OCI-LY3 (cell line): ENCODE data around the gene ITLN1.
"Not testable (repeated sequence)": the region's sequence is repeated elsewhere in the genome, so short reads cannot be mapped to it uniquely, and the experiment has no call there.

Experiments
- H2AFZ ChIP-seq: fragments of 200-600, 300-600 bp; shearing (Covaris generic); 2 replicates; pipeline ENCODE4 v1.6.0; 2014; ENCODE audit warnings: antibody characterized with exemption, low read depth, low read length
- H3K27ac ChIP-seq: fragments of 200-600, 300-600 bp; sonication (generic); 2 replicates; pipeline ENCODE4 v1.5.1; 2014; ENCODE audit warnings: mild to moderate bottlenecking, low read length, moderate library complexity, mixed read lengths
- H3K27me3 ChIP-seq: fragments of 200-600, 300-600 bp; sonication (generic); 2 replicates; pipeline ENCODE4 v1.6.1; 2014; ENCODE audit warnings: low read depth, low read length, mixed read lengths
- H3K36me3 ChIP-seq: fragments of 200-600, 300-600 bp; sonication (generic); replicated peaks from 2 replicates; pipeline ENCODE3; 2014; ENCODE audit warnings: low read depth, low read length, mixed read lengths
- H3K4me1 ChIP-seq: fragments of 300-600, 200-600 bp; sonication (generic); 2 replicates; pipeline ENCODE4 v1.6.1; 2014; ENCODE audit warnings: low read length, mixed read lengths
- H3K4me2 ChIP-seq: fragments of 200-600, 300-600 bp; sonication (generic); 2 replicates; pipeline ENCODE4 v1.6.1; 2014; ENCODE audit warnings: low read length, mixed read lengths
- H3K4me3 ChIP-seq: fragments of 300-600, 200-600 bp; sonication (generic); 2 replicates; pipeline ENCODE4 v1.5.1; 2014; ENCODE audit warnings: antibody characterized with exemption, mild to moderate bottlenecking, low read length, moderate library complexity
- H3K79me2 ChIP-seq: fragments of 300-600, 200-600 bp; shearing (Covaris generic); 2 replicates; pipeline ENCODE4 v1.6.1; 2014; ENCODE audit warnings: mild to moderate bottlenecking, low read length, mixed read lengths
- H3K9ac ChIP-seq: fragments of 300-600, 200-600 bp; shearing (Covaris generic); 2 replicates; pipeline ENCODE4 v1.6.0; 2014; ENCODE audit warnings: mild to moderate bottlenecking, low read length, moderate library complexity
- H3K9me3 ChIP-seq: fragments of 200-600, 300-600 bp; shearing (Covaris generic); 2 replicates; pipeline ENCODE4 v1.6.1; 2014; ENCODE audit warnings: low read length, mixed read lengths; ENCODE audit not compliant: insufficient read depth
- H4K20me1 ChIP-seq: fragments of 200-600, 300-600 bp; sonication (generic); 2 replicates; pipeline ENCODE4 v1.6.1; 2016; ENCODE audit warnings: low read length, mixed read lengths; ENCODE audit not compliant: insufficient read depth
- EZH2phosphoT487 ChIP-seq: fragments of 200-600 bp; shearing (Covaris generic); IDR thresholded peaks from 2 replicates; pipeline ENCODE4 v1.6.1; 2018; ENCODE audit warnings: antibody characterized with exemption, mixed run types, low read depth
- TF ChIP-seq, protein P1 (sequence below): fragments of 200-600, 300-600 bp; sonication (generic); IDR thresholded peaks from 2 replicates; pipeline ENCODE4 v1.5.1; 2014; ENCODE audit warnings: antibody characterized with exemption, low read length, low read depth

Gene ITLN1

DNA sequence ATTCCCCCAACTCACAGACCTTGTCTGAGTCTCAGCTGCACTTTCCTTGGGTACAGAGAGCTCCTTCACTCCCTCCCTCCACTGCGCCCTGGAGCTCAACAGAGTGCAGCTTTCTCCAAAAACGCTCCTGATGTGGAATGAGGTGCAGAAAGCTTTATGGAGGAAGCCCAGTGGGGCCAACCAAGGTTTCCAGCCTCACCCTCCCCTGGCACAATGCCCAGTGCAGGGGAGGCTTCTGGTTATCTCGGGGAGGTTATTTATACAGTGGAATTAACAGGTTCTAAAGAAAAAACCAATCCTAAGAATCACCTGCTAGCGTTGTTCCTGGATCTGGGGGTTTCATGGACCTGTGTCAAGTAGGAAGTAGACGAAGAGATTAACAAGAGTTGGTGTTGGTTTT, at the start of gene ITLN1:
Gene ITLN1, minus strand, starts transcription at position 139 of the 400 bp plus-strand sequence. CDS start 303 bp downstream, outside the sequence.
- H3K9me3 ChIP-seq: no peaks in the 10 kb centered on the region
- H2AFZ ChIP-seq: peak within 1 kb of the TSS; percentile 3; the same call in 1 of the 2 replicates
- no peaks in the 10 kb centered on the region for H3K79me2 ChIP-seq
- H3K9ac ChIP-seq: no peak within 1 kb of the TSS
- H4K20me1 ChIP-seq: no peaks in the 10 kb centered on the region
- no peak within 1 kb of the TSS for H3K4me2 ChIP-seq
- H3K36me3 ChIP-seq: no peaks in the 10 kb centered on the region
- no peaks in the 10 kb centered on the region for H3K27me3 ChIP-seq
- no peak for TF ChIP-seq EZH2phosphoT487
- TF ChIP-seq, protein P1, sequence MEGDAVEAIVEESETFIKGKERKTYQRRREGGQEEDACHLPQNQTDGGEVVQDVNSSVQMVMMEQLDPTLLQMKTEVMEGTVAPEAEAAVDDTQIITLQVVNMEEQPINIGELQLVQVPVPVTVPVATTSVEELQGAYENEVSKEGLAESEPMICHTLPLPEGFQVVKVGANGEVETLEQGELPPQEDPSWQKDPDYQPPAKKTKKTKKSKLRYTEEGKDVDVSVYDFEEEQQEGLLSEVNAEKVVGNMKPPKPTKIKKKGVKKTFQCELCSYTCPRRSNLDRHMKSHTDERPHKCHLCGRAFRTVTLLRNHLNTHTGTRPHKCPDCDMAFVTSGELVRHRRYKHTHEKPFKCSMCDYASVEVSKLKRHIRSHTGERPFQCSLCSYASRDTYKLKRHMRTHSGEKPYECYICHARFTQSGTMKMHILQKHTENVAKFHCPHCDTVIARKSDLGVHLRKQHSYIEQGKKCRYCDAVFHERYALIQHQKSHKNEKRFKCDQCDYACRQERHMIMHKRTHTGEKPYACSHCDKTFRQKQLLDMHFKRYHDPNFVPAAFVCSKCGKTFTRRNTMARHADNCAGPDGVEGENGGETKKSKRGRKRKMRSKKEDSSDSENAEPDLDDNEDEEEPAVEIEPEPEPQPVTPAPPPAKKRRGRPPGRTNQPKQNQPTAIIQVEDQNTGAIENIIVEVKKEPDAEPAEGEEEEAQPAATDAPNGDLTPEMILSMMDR: no peak
- H3K4me1 ChIP-seq: no peaks in the 10 kb centered on the region
- no peak within 1 kb of the TSS for H3K4me3 ChIP-seq
- H3K27ac ChIP-seq: no peak within 1 kb of the TSS

DNA sequence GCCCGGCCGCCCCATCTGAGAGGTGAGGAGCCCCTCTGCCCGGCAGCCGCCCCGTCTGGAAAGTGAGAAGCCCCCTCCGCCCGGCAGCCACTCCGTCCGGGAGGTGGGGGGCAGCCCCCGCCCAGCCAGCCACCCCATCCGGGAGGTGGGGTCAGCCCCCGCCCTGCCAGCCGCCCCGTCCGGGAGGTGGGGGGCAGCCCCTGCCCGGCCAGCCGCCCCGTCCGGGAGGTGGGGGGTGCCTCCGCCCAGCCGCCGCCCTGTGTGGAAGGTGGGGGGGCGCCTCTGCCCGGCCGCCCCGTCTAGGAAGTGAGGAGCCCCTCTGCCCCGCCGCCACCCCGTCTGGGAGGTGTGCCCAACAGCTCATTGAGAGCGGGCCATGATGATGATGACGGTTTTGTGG, 48.3 kb upstream of the ITLN1 start:
- not testable (repeated sequence) for H3K4me3 ChIP-seq, H2AFZ ChIP-seq, H3K4me2 ChIP-seq, H3K27ac ChIP-seq, H3K9ac ChIP-seq, H3K9me3 ChIP-seq, H3K36me3 ChIP-seq, H3K27me3 ChIP-seq, H3K4me1 ChIP-seq, H3K79me2 ChIP-seq, H4K20me1 ChIP-seq

DNA sequence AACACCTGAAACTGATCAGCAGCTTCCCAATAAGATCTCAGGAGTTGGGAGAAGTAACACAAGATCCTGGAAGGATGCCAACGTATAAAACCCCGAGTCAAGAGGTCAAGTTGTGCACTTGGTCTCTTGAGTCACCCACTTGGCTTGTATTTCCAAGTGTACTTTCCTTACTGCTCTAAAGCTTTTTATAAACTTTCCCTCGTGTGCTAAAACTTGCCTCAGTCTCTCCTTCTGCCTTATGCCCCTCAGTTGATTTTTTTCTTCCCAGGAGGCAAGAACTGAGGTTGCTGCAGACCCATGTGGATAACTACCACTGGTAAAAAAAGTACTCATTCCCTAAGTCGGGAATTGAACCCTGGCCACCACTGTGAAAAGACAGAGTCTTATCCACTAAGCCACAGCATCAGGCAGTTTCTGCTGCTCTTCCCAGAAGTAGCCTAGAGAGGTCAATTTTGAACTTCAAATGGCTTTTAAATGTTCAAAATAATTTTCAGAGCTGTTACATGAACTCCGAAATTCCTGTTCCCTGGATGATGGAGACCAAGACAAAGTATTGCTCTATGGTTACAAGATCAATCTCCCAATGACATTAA, 40.8 kb upstream of the ITLN1 start:
- Histone ChIP-seq H2AFZ (no peak overlapping the region), H3K27me3 (peaks cover 7% of the 10 kb centered on the region; the same call in 1 of the 2 replicates), H4K20me1 (no peaks in the 10 kb centered on the region), H3K36me3 (no peaks in the 10 kb centered on the region), H3K79me2 (no peaks in the 10 kb centered on the region), H3K4me2 (no peak overlapping the region), H3K4me1 (no peaks in the 10 kb centered on the region), H3K9me3 (no peaks in the 10 kb centered on the region), H3K4me3 (no peak overlapping the region), H3K9ac (no peak overlapping the region), H3K27ac (no peak overlapping the region)
- no peak for TF ChIP-seq EZH2phosphoT487
- TF ChIP-seq, protein P1: no peak

DNA sequence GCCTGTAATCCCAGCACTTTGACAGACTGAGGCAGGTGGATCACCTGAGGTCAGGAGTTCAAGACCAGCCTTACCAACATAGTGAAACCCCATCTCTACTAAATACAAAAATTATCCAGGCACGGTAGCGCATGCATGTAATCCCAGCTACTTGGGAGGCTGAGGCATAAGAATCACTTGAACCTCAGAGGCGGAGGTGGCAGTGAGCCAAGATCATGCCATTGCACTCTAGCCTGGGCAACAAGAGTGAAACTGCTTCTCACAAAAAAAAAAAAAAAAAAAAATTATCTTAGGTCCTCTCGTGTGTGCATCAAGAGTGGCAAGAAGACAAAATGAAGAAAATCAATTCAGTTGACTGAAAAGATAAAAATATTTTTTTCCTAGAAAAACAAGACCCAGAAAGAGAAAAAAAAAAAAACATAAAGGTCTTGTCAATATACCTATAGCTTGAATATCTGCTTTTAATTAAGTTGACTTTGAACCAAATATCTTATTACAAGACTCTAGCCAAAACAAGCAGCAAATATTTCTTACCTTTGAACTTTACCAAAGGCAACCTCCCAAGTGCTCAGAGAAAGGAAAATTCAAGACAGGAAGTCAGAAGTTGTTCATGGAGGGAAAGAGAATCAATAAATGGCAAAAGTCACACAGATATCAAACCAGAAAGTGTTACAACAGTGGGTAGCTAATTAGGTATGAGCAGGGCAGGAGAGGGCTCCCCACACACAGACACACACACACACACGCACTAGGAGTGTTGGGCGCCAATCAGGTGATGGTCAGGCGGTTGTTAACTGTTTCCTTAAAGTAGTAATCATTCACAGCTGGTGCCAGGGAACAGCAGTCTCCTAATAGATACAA, 40.0 kb upstream of the ITLN1 start:
- H3K27me3 ChIP-seq: 0 out of 2 replicates have a peak, but pooled peaks cover 4% of the 10 kb centered on the region
- H2AFZ ChIP-seq: no peak overlapping the region
- H3K27ac ChIP-seq: no peak overlapping the region
- H4K20me1 ChIP-seq: no peaks in the 10 kb centered on the region
- no peak overlapping the region for H3K4me2 ChIP-seq
- no peaks in the 10 kb centered on the region for H3K36me3 ChIP-seq
- no peaks in the 10 kb centered on the region for H3K79me2 ChIP-seq
- no peaks in the 10 kb centered on the region for H3K9me3 ChIP-seq
- TF ChIP-seq, protein P1: no peak
- no peak for TF ChIP-seq EZH2phosphoT487
- no peak overlapping the region for H3K4me3 ChIP-seq
- H3K4me1 ChIP-seq: no peaks in the 10 kb centered on the region
- no peak overlapping the region for H3K9ac ChIP-seq
